Body of pancreas (tissue), 4 donors: ENCODE measurements around the gene SYCP2.

Experiments
- POLR2A ChIP-seq, 3 donors: fragments of 450-650 bp; IDR thresholded peaks; one replicate each; pipeline ENCODE4 v1.6.1; 2016; ENCODE audit warnings: antibody characterized with exemption in 3 of 3, mild to moderate bottlenecking in 2 of 3
- TF ChIP-seq, protein P1 (sequence below), 7 experiments: fragments of 450-650 bp in 4 of 7; fragments of 200-600 bp in 3 of 7; sonication (generic) in 3 of 7; IDR thresholded peaks; one replicate each; pipeline ENCODE4 v1.5.1; 2016 to 2019; ENCODE audit warnings: antibody characterized with exemption in 7 of 7

- TF ChIP-seq, protein P1, sequence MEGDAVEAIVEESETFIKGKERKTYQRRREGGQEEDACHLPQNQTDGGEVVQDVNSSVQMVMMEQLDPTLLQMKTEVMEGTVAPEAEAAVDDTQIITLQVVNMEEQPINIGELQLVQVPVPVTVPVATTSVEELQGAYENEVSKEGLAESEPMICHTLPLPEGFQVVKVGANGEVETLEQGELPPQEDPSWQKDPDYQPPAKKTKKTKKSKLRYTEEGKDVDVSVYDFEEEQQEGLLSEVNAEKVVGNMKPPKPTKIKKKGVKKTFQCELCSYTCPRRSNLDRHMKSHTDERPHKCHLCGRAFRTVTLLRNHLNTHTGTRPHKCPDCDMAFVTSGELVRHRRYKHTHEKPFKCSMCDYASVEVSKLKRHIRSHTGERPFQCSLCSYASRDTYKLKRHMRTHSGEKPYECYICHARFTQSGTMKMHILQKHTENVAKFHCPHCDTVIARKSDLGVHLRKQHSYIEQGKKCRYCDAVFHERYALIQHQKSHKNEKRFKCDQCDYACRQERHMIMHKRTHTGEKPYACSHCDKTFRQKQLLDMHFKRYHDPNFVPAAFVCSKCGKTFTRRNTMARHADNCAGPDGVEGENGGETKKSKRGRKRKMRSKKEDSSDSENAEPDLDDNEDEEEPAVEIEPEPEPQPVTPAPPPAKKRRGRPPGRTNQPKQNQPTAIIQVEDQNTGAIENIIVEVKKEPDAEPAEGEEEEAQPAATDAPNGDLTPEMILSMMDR (IDR thresholded peaks at IDR 0.05): no peak
- no peak for TF ChIP-seq POLR2A (IDR thresholded peaks at IDR 0.05)
Measured at GRCh38 chr20:59932616-59933295, 681 bp downstream of the SYCP2 start.
